CD4-positive, alpha-beta T cell treated with Interleukin-4 for 4 hours (primary cell): ENCODE measurements around the gene CCNQ.

Experiments used
- DNase-seq: peaks from one replicate; pipeline ENCODE4 v3.0.0-alpha.2; 2020

CCNQ gene

GRCh38 chrX:153636716-153637115, 37.8 kb upstream of the CCNQ start:
- DNase-seq: no peak

DNA sequence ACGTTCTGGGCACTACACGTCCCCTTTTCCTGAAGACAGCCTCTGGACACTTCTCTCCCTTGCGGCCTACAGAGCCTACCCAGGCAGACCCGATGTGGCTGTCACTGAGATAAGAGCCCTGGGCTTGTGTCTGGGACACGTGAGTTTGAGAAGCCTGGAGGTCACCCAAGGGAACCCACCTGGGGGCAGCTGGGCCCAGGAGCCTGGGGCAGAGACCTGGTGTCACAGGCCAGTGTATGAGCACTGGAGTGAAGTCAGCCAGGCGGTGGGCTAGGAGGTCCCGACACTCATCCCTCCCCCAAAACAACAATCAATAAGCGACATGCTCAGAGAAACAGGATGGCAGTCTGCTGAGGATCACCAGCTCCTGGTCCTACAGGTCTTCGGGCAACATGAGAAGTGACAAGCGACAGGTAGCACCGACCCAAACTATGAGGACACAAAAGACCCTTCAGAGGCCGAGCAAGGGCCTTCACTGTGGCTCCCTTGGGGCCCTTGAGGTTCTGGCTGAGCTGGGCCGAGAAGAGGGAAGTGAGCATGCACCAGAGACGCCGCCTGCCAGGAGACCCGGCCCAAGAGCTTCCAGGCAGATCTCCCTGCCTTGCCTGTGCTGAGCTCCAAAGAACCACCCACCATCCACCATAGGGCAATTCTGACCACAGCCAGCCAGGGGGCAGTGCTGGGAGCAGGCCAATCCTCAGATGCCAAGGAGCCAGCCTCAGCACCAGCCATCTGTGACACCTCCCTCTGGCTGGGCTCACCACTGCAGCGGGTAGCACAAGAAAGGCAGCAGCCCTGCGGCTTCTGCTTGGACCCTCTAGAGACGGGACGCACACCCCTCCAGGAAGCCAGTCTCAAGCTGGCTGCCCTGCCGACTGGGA, 37.1 kb upstream of the CCNQ start:
- DNase-seq: no peak

GRCh38 chrX:153635388-153635787, 36.4 kb upstream of the CCNQ start:
- DNase-seq: no peak

DNA sequence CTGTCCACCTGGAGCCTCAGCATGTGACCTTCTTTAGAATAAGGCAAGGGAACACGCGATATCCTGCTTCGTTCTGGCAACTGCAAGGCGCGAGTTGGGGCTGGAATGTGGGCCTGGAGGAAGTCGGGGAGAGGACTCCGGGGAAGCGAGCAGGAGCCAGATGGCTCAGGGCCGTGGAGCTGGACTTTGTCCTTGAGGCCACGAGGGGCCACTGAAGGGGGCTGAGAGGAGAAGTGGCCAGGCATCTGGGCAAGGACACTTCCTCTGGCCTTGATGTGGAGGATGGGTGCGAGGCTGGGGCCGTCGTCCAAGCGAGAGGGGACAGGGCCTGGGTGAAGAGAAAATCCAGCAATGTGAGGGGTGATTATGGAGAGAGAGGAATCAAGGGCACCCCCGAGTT, 35.9 kb upstream of the CCNQ start:
- no peak for DNase-seq

- DNase-seq: no peak
These were observed 35.3 kb upstream of the CCNQ start for GRCh38 chrX:153634236-153634635.

DNA sequence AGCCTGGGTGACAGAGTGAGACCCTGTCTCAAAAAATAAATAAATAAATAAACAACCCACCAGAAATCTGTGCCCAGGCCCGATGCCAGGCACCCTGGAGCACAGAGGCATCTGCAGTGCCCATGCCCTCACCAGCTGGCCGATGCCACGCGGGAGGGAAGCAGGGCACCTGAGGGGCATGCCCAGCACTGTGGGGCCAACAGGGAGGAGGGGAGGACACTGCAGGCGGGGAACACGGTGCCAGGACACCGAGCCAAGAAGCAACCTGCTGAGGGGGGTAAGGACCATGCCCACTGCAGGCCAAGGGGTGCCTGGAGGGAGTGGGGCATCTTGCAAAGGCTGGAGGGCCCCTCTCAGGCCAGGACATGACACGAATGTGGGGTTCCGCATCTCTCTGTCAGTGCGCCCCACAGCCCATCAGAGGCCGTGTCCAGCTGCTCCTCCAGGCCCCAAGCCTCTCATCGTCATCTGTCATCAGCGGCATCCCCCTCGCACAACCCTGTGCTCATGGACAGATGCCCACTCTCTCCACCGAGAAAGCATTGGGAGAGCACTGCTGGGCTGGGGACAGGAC, 34.8 kb upstream of the CCNQ start:
- no peak for DNase-seq

GRCh38 chrX:153633048-153633447, 34.1 kb upstream of the CCNQ start:
- DNase-seq: no peak

DNA sequence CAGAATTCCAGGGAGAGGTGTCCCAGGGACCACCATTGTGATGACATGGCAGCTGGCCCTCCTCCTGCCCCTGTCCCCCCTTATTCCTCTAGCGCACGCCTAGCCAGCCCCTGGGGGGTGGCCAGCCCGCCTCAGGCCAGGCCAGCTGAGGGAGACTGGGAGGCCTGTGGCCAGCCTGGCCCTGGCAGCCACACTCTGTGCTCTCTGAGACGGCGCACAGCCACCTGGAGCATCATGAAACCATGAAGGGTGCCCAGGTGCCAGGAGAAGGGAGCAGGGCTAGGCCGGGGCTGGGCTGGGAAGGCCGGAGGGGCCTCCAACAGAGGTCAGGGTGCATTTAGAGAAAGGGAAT, 33.6 kb upstream of the CCNQ start:
- no peak for DNase-seq

DNA sequence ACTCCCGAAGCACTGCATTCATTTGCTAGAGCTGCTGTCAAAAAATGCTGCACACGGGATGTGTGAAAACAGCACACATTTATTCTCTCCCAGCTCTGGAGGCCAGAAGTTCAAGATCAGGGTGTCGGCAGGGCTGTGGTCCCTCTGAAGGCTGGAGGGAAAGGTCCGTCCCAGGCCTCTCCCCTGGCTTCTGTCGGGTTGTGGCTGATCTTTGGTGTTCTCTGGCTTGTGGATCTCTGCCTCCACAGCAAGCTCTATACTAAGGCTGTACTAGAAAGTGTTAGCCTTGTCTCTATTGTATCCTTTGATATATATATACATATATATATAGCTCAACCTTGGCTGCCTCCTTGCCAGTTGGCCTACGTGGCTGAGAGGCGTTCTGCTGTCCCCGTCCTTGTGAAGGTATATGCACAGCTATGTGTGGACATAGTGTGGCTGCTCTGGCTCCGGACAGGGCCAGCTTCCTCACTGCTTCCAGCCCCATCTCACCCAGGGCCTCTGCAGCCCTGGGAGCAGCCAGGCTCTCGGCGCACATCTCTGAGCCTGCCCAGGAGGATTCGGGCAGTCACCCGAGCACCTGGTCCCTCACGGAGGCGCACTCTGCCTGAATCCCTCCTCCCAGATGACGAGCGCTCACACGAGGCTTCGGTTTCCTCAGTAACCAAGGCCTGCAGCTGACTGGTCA, 33.1 kb upstream of the CCNQ start:
- DNase-seq: no peak

DNA sequence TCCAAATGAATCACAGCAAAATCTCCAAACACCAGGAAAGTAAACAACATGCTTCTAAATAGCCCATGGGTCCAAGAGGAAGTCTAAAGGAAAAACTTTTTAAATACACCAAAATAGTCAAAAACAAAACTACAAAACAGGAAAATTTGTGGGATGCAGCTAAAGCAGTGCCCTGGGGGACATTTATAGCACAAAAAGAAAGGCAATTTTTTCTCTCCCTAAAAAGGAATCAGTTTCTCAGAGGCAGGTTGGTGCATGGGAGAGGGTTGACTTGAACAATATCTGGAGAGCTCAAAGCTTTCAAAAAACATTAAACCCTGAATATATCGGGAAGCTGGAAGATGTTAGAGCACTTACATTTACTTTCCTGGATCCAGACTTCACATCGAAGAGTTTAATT, 32.4 kb upstream of the CCNQ start:
- DNase-seq: no peak

DNA sequence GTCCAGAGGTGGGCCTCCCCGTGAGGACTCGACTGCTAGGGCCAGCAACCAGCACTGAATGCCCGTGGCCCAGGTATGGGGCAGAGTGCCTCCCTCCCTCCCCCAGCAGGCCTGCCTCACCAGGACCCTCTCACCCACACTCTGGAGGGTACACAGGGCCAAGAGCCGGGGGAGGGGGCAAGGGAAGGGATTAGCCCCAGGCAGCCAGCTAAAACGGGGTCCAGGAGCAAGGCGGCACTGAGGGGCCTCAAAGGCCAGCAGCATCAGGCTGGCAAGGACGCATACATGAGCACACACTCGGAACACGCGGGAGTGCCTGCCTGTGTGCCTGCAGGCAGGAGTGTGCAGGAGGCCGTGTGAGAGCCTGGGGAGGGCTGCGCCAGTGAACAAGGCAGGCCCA, 29.7 kb upstream of the CCNQ start:
- DNase-seq: no peak

DNA sequence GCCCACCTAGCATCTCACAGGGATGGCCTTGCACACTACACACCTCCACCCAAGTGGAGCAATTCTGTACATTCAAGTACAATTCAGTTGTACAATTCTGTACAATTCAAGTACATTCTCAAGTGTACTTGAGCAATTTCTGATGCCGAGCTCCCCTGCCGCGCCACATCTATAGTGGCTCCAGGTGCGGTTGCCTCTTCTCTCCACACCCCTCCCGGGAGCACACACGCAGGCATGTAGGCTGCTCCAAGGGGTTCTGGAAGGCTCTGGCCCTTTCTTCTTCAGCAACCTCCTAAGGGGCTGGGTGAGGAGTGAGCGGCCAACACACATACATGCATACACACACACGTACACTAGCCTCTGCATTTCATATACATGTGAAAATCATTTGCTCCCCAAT, 29.2 kb upstream of the CCNQ start:
- DNase-seq: no peak

DNA sequence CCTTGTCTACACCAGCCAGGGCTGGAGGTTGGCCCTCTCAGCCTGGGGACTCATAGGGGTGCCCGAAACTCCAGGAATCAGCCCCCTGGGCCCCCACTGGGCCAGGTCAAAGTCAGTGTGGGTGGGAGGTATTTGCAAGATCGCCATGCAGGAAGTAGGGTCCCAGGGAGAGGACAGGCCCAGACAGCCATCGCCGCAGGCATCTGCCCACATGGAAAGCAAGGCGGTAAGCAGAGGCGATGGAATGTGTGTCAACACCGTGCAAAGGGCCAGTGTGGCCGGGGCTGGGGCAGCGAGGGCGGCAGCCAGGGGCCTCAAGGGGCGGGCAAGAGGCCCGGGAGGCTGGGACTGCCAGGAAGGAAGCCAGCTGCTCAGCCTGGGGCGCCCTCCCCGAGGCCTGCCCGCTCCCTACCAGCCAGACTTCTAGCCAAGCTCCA, 28.8 kb upstream of the CCNQ start:
- no peak for DNase-seq

- no peak for DNase-seq
These were observed 28.1 kb upstream of the CCNQ start for GRCh38 chrX:153626863-153627674.

GRCh38 chrX:153626025-153626633, 27.2 kb upstream of the CCNQ start:
- no peak for DNase-seq

DNA sequence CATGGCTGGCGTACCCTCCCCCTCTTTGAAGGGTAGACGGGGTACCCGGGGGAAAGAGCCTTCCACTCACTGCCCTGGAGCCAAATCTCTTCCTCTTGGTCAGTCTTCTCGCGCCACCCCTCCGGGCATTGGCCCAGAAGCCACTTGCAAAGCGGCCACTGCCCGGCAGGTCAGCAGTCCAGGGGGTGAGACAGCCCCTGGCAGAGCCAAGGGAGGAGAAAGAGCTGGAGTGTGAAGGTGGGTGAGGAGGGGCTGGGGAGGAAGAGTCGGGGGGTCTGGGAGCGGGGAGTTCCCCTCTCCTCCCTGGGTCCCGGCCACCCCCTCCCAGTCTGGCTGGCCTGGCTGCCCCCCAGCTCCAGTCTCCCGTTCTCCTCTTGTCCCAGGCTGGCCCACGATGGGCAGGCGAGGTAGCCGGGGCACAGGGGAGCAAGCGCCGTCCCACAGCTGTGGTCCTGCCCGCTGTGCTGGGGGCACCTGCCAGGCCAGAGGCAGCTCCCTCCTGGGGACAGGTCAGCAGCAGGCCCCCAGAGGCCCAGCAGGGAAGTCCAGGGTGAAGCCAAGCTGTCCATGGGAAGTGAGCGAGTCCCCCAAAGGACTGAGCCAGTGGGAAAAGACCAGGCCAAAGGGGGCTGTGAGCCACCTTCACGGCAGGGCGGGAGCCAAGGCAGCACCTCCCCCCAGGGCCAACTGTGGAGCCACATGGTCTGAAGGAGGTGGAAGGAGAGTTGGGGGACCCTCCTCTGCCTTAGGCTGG, 26.5 kb upstream of the CCNQ start:
- DNase-seq: no peak

GRCh38 chrX:153624196-153625091, 25.5 kb upstream of the CCNQ start:
- no peak for DNase-seq

- no peak for DNase-seq
These were observed 24.5 kb upstream of the CCNQ start for GRCh38 chrX:153623310-153624029.

GRCh38 chrX:153622661-153623309, 23.8 kb upstream of the CCNQ start:
- no peak for DNase-seq
